Stimulated activated CD4-positive, alpha-beta T cell treated with anti-CD3 and anti-CD28 coated beads, Interleukin-15, amount 100 ng/mL, for 1 hour (primary cell): ENCODE measurements around the gene AKIP1.
A peak's percentile ranks its signal among the peaks of the same experiment; 100 is the strongest.

Experiments used
- DNase-seq, 2 donors: peaks; one replicate each; pipeline ENCODE4 v3.0.0-alpha.2; 2020; ENCODE audit warnings: low read depth in 1 of 2, low spot score in 1 of 2

Gene AKIP1

DNA sequence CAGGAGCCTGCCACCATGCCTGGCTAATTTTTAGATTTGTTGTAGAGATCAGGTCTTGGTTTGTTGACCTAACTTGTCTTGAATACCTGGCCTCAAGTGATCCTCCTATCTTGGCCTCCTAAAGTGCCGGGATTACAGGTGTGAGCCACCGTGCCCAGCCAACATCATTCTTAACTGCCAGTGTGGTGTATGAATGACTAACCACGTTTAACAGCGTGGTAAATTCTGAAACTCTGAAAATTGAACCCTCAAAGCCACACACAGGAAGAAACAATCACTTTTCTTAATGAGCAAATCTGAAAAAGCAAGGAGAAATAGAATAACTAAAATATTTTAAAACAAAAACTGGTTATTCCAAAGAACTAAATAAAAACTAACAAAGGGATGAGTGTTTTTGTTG is 45.9 kb downstream of the AKIP1 start:
- no peak for DNase-seq

DNA sequence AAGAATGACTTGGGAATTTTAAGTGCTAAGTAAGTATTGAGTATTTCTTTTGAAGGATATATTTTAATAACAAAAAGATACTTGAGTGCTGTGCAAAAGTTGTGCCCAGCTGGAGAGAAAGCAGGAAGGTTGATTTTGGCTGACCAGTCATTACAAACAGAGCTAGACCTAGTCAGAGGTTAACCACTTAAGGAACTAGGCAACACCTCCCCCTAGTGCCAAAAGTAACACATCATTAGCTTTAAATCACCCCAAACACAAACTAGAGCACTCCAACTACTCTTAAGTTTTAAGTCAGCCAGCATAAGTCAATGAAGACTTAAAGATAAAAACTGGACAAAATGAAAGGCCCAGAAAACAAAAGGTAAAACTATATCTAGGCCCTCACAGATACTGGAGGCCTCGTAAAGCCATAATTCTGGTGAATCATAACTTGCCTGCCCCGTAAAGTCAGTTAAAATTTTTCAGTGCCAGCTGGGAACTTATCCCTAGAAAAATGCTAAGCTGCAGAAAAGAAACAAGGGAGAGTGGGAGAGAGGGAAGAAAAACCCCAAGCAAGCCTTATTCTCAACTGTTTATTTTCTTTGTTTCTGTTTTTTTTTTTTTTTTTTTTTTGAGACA is 48.7 kb downstream of the AKIP1 start:
- no peak for DNase-seq

DNA sequence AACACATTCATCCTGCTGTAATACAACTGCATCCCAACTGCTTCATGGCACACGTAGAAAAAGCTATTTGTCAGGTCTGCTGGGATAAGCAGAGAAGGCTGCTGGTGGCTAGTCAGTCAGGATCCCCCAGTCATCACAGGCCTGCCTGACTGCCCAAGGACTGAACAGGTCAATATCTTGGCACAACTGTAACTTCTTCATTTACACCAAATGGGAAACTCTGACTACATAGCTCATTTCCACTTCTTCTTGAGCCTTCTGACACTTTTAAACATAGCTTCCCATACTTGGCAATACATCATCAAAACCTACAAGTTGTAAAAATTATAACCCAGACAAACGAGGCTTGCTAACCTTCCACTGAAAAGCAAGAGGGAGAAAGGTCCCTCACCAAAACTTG is 50.4 kb downstream of the AKIP1 start:
- no peak for DNase-seq

GRCh38 chr11:8962841-8963240 is 51.9 kb downstream of the AKIP1 start:
- no peak for DNase-seq

- peak; percentile 61 to 63 for DNase-seq
These were observed 52.8 kb downstream of the AKIP1 start for GRCh38 chr11:8963569-8964323.

GRCh38 chr11:8964324-8965320 is 53.6 kb downstream of the AKIP1 start, which contains the start of gene TMEM9B:
TSS of gene TMEM9B (minus strand) at chr11:8964442. CDS start at chr11:8964313, 129 bp downstream.
- DNase-seq = peak; percentile 49 to 63

DNA sequence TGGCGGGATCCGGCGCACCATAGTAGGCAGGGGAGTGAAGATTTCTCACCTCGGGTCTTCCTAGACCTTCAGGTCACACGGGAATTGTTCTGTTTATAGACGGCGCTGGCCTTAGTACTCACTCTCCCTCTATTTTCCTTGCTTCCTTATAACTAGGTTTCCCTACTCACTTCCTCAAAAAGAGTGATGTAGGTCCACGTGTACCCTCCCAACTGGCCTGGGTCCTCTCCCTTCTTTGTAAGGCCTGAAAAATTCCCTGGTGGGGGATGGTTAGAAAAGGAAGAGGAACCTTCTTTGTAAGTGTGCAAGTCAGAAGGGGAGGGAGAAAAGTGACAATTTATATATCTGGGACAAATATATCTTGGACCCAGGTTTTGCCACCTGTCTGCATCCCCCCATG is 56.2 kb downstream of the AKIP1 start:
- no peak for DNase-seq
